Prostate gland (tissue), 2 donors: ENCODE measurements around the gene KRTAP1-3. TPM values are rescaled to one million over a fixed set of nuclear protein-coding genes. Genes with fewer than 3 reads are reported as not detected.
A peak's percentile ranks its signal among the peaks of the same experiment; 100 is the strongest.

Experiments
- DNase-seq: peaks from one replicate; pipeline ENCODE4 v3.0.0-alpha.2; 2019; ENCODE audit warnings: low spot score
- H3K27ac ChIP-seq, 2 donors: fragments of 200-600 bp; sonication (generic); 2 replicates each; pipeline ENCODE4 v1.5.1; 2017 to 2019
- H3K27me3 ChIP-seq: fragments of 200-600 bp; sonication (generic); replicated peaks from 2 replicates; pipeline ENCODE4 v1.5.1; 2019; ENCODE audit not compliant: insufficient read depth
- H3K36me3 ChIP-seq, 2 donors: fragments of 200-600 bp; sonication (generic); 1 replicate in 1 of 2; 2 replicates in 1 of 2; pipeline versions ENCODE4 v1.5.1 to v1.8.1; 2017 to 2019
- H3K4me1 ChIP-seq: fragments of 200-600 bp; sonication (generic); replicated peaks from 2 replicates; pipeline ENCODE4 v1.5.1; 2019
- H3K4me3 ChIP-seq, 2 donors: fragments of 200-600 bp; sonication (generic); 2 replicates each; pipeline ENCODE4 v1.5.1; 2017 to 2019
- H3K9me3 ChIP-seq: fragments of 200-600 bp; sonication (generic); 2 replicates; pipeline ENCODE4 v1.5.1; 2017
- POLR2A ChIP-seq: fragments of 450-650 bp; IDR thresholded peaks from one replicate; pipeline ENCODE4 v1.6.1; 2016; ENCODE audit warnings: antibody characterized with exemption, mild to moderate bottlenecking
- POLR2AphosphoS5 ChIP-seq: sonication (generic); formaldehyde crosslinking; IDR thresholded peaks from one replicate; pipeline ENCODE4 v1.6.1; 2017; ENCODE audit warnings: antibody characterized with exemption
- WGBS: methylation state at CpG from one replicate; pipeline ENCODE4 v1.1.5; 2018; 5-methylcytosine and 5-hydroxymethylcytosine counted together
- intact Hi-C: fragments of 100-400 bp; cut with DNase I; formaldehyde crosslinking; loops from one replicate; pipeline ENCODE4 v1.14.2; 2022
- total RNA-seq, 2 donors: library from RNA; depleted of rRNA; stranded (reverse); fragments of >200 nt; gene quantifications; one replicate each; pipeline ENCODE4 v1.1.0, GENCODE V29; 2016
- TF ChIP-seq, protein P1 (sequence below), 4 experiments: fragments of 200-600 bp in 2 of 4; fragments of 450-650 bp in 2 of 4; sonication (generic) in 2 of 4; IDR thresholded peaks; 1 replicate in 3 of 4; 2 replicates in 1 of 4; pipeline ENCODE4 v1.5.1; 2016 to 2019; ENCODE audit warnings: antibody characterized with exemption in 4 of 4, mild to moderate bottlenecking in 2 of 4, moderate library complexity in 2 of 4

The KRTAP1-3 gene
- total RNA-seq, 2 donors from 2014 or later = not detected

DNA sequence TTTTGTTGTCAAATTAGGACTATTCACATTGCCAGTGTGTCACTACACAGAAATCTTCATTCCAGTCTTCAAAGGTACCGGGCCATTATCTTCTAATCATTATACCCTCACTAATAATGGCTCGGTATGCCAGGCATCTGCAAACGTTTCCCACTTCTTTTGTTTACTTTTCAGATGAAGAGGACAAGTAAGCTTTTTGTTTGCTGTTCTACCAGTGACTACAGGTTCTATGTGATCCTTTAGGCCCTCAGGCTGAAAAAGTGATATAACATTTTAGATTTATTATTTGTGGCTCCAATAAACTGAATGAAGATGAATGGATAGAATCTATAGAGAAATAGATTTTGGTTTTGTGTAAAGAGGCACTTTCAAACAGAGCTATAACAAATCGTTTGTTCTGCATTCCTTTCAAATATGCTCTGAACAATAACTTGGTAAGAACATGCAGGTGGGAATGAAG, 25.3 kb downstream of the KRTAP1-3 start:
- 28% methylated on average over 4 of the region's 4 CpGs for WGBS
- intact Hi-C loops = no loop called here
- no peak overlapping the region for H3K27ac ChIP-seq

DNA sequence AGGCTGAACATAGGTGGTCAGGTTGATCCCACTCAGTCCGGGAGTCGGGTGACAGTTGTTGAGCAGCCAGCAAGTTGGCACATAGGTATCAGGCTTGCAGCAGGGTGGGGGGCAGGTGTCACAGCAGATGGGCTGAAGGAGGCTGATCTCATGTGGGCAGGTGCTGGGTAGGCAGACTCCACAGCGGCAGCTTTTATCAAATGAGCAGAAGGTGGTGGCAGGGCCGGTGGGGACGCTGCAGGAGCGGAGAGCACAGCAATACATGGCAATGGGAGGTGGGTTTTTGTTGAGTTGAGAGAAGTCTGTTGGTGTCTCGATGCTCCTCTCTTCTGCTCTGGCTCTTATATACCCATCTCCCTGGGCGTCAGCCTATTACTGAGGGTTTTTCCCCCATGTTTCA, 25.9 kb downstream of the KRTAP1-3 start, which contains the start of gene KRTAP3-1:
Gene KRTAP3-1 (minus strand): TSS at position 318 of the 400 bp plus-strand sequence. CDS start 54 bp downstream, at position 264.
- TF ChIP-seq POLR2AphosphoS5 (no peak), POLR2A (no peak)
- TF ChIP-seq, protein P1, sequence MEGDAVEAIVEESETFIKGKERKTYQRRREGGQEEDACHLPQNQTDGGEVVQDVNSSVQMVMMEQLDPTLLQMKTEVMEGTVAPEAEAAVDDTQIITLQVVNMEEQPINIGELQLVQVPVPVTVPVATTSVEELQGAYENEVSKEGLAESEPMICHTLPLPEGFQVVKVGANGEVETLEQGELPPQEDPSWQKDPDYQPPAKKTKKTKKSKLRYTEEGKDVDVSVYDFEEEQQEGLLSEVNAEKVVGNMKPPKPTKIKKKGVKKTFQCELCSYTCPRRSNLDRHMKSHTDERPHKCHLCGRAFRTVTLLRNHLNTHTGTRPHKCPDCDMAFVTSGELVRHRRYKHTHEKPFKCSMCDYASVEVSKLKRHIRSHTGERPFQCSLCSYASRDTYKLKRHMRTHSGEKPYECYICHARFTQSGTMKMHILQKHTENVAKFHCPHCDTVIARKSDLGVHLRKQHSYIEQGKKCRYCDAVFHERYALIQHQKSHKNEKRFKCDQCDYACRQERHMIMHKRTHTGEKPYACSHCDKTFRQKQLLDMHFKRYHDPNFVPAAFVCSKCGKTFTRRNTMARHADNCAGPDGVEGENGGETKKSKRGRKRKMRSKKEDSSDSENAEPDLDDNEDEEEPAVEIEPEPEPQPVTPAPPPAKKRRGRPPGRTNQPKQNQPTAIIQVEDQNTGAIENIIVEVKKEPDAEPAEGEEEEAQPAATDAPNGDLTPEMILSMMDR (IDR thresholded peaks at IDR 0.05) = no peak
- Histone ChIP-seq H3K27me3 (no peaks in the 10 kb centered on the region), H3K36me3 (no peaks in the 10 kb centered on the region), H3K27ac (no peak within 1 kb of the TSS), H3K4me3 (no peak within 1 kb of the TSS), H3K9me3 (no peaks in the 10 kb centered on the region), H3K4me1 (no peaks in the 10 kb centered on the region)
- DNase-seq = no peak
- WGBS = 73% methylated on average over 8 of the region's 8 CpGs
- intact Hi-C loops = no loop called here

More for the DNA sequence above, 25.3 kb downstream of the KRTAP1-3 start:
- Histone ChIP-seq H3K4me1 (no peaks in the 10 kb centered on the region), H3K9me3 (no peaks in the 10 kb centered on the region), H3K36me3 (no peaks in the 10 kb centered on the region), H3K27me3 (no peaks in the 10 kb centered on the region), H3K4me3 (no peak overlapping the region)
- DNase-seq = no peak
- TF ChIP-seq POLR2AphosphoS5 = peak; percentile 14
- TF ChIP-seq, protein P1 (IDR thresholded peaks at IDR 0.05) = no peak
- no peak for TF ChIP-seq POLR2A

DNA sequence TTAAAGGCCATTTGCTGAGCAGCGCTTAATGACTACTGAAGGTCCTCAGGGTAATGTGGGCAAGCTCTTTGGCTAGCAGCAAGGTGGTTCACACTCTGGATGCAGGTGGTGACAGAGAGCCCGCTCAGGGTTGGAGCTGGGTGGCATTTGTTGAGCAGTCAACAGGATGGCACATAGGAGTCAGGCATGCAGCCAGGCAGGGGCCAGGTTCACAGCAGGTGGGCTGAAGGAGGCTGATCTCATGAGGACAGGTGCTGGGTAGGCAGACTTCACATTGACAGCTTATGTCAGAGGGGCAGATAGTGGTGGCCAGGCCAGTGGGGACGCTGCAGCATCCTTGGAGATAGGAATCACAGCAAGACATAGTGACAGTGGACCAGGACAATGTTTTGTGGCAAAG, 30.3 kb downstream of the KRTAP1-3 start:
- no peak for TF ChIP-seq POLR2AphosphoS5
- TF ChIP-seq POLR2A = no peak
- TF ChIP-seq, protein P1 (IDR thresholded peaks at IDR 0.05) = no peak
- H3K4me1 ChIP-seq = no peaks in the 10 kb centered on the region
- WGBS = 94% methylated on average over 3 of the region's 3 CpGs
- no peaks in the 10 kb centered on the region for H3K36me3 ChIP-seq
- no peak for DNase-seq
- no peak overlapping the region for H3K4me3 ChIP-seq
- H3K27me3 ChIP-seq = no peaks in the 10 kb centered on the region
- no peak overlapping the region for H3K27ac ChIP-seq
- no peaks in the 10 kb centered on the region for H3K9me3 ChIP-seq
- intact Hi-C loops = no loop called here

DNA sequence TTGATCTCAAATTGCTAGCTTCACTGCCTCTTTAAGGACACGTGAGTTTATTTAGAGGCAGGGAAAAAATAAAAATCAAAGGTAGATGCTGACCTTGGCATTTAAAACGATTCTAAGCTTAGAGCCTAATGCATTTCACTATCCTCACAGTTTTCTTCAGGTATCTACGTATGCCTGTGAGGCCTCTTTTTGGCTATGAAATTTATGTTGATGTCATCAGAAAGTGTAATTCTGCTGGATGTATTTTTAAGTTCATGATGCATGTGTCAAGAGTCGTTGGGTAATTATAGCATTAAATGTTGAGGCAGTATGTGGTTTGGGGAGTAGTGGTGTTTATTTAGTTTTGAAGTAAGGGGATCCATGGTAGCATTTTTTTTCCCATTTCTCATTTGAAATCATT, 30.7 kb downstream of the KRTAP1-3 start:
- no peak overlapping the region for H3K27ac ChIP-seq
- 62% methylated on average over 4 of the region's 4 CpGs for WGBS
- H3K9me3 ChIP-seq = no peaks in the 10 kb centered on the region
- DNase-seq = no peak
- H3K27me3 ChIP-seq = no peaks in the 10 kb centered on the region
- no peak overlapping the region for H3K4me3 ChIP-seq
- intact Hi-C loops = no loop called here
- no peaks in the 10 kb centered on the region for H3K36me3 ChIP-seq
- H3K4me1 ChIP-seq = no peaks in the 10 kb centered on the region
- TF ChIP-seq POLR2AphosphoS5 (no peak), POLR2A (no peak)
- TF ChIP-seq, protein P1 (IDR thresholded peaks at IDR 0.05) = no peak

DNA sequence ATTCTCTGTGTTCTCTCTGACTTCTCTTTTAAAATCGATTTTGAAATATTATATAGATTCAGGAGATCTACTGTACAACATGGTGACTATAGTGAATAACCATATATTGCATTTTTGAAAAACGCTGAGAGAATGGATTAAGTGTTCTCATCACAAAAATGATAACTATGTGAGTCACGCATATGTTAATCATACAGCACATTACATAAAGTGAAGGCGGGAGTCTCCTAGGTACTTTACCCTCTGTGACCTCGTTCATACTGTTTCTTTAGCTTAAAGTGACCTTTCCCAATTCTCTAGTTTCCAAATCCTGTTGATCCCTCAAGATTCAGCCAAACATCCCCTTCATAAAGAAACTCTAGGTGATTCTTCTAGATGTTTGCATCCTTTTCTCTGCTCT, 31.9 kb downstream of the KRTAP1-3 start:
- Histone ChIP-seq H3K27me3 (no peaks in the 10 kb centered on the region), H3K27ac (no peak overlapping the region), H3K36me3 (no peaks in the 10 kb centered on the region), H3K4me3 (no peak overlapping the region), H3K4me1 (no peaks in the 10 kb centered on the region), H3K9me3 (no peaks in the 10 kb centered on the region)
- no peak for DNase-seq
- TF ChIP-seq, protein P1 (IDR thresholded peaks at IDR 0.05) = no peak
- TF ChIP-seq POLR2A (no peak), POLR2AphosphoS5 (no peak)
- 82% methylated on average over 5 of the region's 5 CpGs for WGBS
- intact Hi-C loops = no loop called here
